Measurements from ENCODE around the gene EHD3. TPM values are rescaled to one million over a fixed set of nuclear protein-coding genes. Genes with fewer than 3 reads are reported as not detected.

Gene EHD3
- total and polyA plus RNA-seq, 10 of the 15 experiments (the other 5 are each of a cell fraction or from before 2014, with no cell fraction given) = 1.1 to 10.9 (median 8.2) TPM

- ChIA-PET RAD21 (ENCODE audit: unreplicated experiment) (interaction anchor here (2.2 kb wide), 1 partner anchor 79 kb away, joined by 7 read pairs; no protein-coding TSS in a partner anchor), CTCF (interaction anchor here (0.8 kb wide), 1 partner anchor 15 kb away, joined by 4 read pairs; the partner anchor contains the start of gene EHD3), SMC1A (ENCODE audit: uncharacterized antibody, unreplicated experiment) (no interaction called here), POLR2A (interaction anchor here (2.1 kb wide), 1 partner anchor 8 kb away, joined by 5 read pairs; no protein-coding TSS in a partner anchor)
- H2AFZ ChIP-seq (ENCODE audit: control insufficient read depth, low read depth, low read length) = no peak overlapping the region
- no peak overlapping the region for H3K27ac ChIP-seq (ENCODE audit: control insufficient read depth, insufficient read depth)
- H3K4me1 ChIP-seq (ENCODE audit: control insufficient read depth, insufficient read depth, low read length) = peaks cover 28% of the 10 kb centered on the region
- H3K9ac ChIP-seq (ENCODE audit: control insufficient read depth, insufficient read depth, low read length) = no peak overlapping the region
- no peak for DNase-seq (ENCODE audit: low read depth, low spot score)
- no peak for ATAC-seq
- FAIRE-seq = no peak
- intact Hi-C loops (cut with micrococcal nuclease; ENCODE audit: unreplicated experiment) = no loop called here
- no peaks in the 10 kb centered on the region for H3K79me2 ChIP-seq (ENCODE audit: control insufficient read depth, insufficient read depth, low read length)
- no TSS peak for BruUV-seq (replicated peaks)
- no peaks in the 10 kb centered on the region; a peak in 1 of 4 replicates for H3K36me3 ChIP-seq (ENCODE audit: control insufficient read depth in 2 of 2, insufficient read depth in 2 of 2, low read length in 1 of 2)
- no peaks in the 10 kb centered on the region for H4K20me1 ChIP-seq (ENCODE audit: control insufficient read depth, insufficient read depth)
- 46% methylated on average over 15 of the region's 15 CpGs for WGBS (ENCODE audit: insufficient coverage, insufficient replicate concordance, low lambda C conversion rate, missing lambda C conversion rate)
- H3K9me3 ChIP-seq (replicated peaks; ENCODE audit: control insufficient read depth, insufficient read depth, low read length) = no peaks in the 10 kb centered on the region; the same call in 2 of the 3 replicates
- no peaks in the 10 kb centered on the region for H3K27me3 ChIP-seq (replicated peaks in 1 of 2; ENCODE audit: control insufficient read depth in 2 of 2, insufficient read depth in 2 of 2, low read length in 1 of 2)
- TF ChIP-seq MLLT1 (IDR thresholded peaks at IDR 0.05) (no peak), SMC3 (IDR thresholded peaks at IDR 0.05; ENCODE audit: borderline replicate concordance, low read length) (no peak), POLR2AphosphoS5 (IDR thresholded peaks at IDR 0.05; ENCODE audit: low read length) (no peak), ZNF592 (IDR thresholded peaks at IDR 0.05) (no peak), SREBF1 (IDR thresholded peaks at IDR 0.05; ENCODE audit: low read length) (no peak), BCL3 (IDR thresholded peaks at IDR 0.05; ENCODE audit: borderline replicate concordance, insufficient read depth, low read depth, low read length, poor library complexity, severe bottlenecking) (no peak), IRF4 (IDR thresholded peaks at IDR 0.05; ENCODE audit: low read depth, low read length) (no peak), TARDBP (IDR thresholded peaks at IDR 0.05; ENCODE audit: borderline replicate concordance) (no peak), SMAD1 (IDR thresholded peaks at IDR 0.05; ENCODE audit: low read depth, partially characterized antibody) (no peak), NBN (IDR thresholded peaks at IDR 0.05) (no peak), GATAD2B (conservative IDR thresholded peaks at IDR 0.05; ENCODE audit: low read depth) (no peak)
- no peak overlapping the region for H3K4me2 ChIP-seq (ENCODE audit: control insufficient read depth, insufficient read depth)
- H3K4me3 ChIP-seq = no peak overlapping the region
- in situ Hi-C loops (cut with MboI) = no loop called here
Observed at GRCh38 chr2:31249009-31249690, 15.2 kb downstream of the EHD3 start.
